Esophagus squamous epithelium (tissue), 4 donors: ENCODE data around the gene C5orf15.

Experiments
- POLR2A ChIP-seq, 4 donors: fragments of 450-650 bp; IDR thresholded peaks; one replicate each; pipeline ENCODE4 v1.6.1; 2017; ENCODE audit warnings: antibody characterized with exemption in 4 of 4, mild to moderate bottlenecking in 4 of 4, moderate library complexity in 3 of 4
- TF ChIP-seq, protein P1 (sequence below), 6 experiments: fragments of 450-650 bp in 4 of 6; fragments of 200-600 bp in 2 of 6; sonication (generic) in 2 of 6; IDR thresholded peaks; one replicate each; pipeline ENCODE4 v1.5.1; 2016 to 2019; ENCODE audit warnings: antibody characterized with exemption in 6 of 6, mild to moderate bottlenecking in 4 of 6, moderate library complexity in 4 of 6

DNA sequence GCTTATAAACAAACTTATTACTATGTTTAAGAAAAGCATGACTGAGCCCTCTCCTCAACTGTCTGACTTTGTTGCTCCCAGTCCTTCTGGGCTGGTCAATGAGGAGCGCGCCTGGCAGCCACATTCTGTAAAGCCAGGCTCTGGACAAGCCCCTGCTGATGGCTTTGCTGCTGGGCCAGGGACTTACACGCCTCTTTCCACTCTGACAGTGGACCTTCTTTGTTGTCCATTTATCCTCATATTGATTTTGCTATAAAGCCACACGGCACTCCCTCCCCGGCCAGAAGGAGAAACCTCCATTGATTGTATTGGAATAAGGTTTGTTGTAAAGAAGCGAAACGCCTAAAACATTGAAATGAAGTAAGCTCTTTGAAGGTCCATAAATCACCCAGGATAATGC is 50.6 kb downstream of the C5orf15 start:
- TF ChIP-seq, protein P1, sequence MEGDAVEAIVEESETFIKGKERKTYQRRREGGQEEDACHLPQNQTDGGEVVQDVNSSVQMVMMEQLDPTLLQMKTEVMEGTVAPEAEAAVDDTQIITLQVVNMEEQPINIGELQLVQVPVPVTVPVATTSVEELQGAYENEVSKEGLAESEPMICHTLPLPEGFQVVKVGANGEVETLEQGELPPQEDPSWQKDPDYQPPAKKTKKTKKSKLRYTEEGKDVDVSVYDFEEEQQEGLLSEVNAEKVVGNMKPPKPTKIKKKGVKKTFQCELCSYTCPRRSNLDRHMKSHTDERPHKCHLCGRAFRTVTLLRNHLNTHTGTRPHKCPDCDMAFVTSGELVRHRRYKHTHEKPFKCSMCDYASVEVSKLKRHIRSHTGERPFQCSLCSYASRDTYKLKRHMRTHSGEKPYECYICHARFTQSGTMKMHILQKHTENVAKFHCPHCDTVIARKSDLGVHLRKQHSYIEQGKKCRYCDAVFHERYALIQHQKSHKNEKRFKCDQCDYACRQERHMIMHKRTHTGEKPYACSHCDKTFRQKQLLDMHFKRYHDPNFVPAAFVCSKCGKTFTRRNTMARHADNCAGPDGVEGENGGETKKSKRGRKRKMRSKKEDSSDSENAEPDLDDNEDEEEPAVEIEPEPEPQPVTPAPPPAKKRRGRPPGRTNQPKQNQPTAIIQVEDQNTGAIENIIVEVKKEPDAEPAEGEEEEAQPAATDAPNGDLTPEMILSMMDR (IDR thresholded peaks at IDR 0.05): no peak
- no peak for TF ChIP-seq POLR2A (IDR thresholded peaks at IDR 0.05)
